HG03439 (cell line): ENCODE measurements around the gene WBP11.
"Not testable (repeated sequence)": the region's sequence is repeated elsewhere in the genome, so short reads cannot be mapped to it uniquely, and the experiment has no call there.

Experiments used
- ATAC-seq: cut with Tn5 transposase; IDR thresholded peaks from one replicate; pipeline ENCODE4 v1.9.1; 2021; ENCODE audit warnings: mild to moderate bottlenecking, moderate library complexity; ENCODE audit not compliant: unreplicated experiment

WBP11 gene

DNA sequence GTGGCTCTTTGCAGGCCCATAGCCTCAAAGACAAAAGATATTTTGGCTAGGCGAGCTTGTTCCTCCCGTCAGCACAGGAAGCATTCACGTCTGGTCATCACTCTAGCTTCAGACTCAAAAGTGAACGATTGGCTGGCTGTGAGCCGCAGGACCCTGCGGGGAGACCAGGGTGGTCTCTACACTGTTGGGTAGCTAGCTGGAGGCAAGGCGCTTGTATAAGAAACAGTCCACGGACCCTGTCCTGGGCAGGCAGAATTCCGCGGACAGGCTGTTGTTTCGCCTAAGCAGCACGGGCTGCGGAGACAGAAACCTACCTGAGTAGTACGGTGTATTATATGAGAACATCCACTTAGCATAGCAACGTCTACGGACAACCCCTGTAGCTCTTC is 29.6 kb downstream of the WBP11 start:
- ATAC-seq, result peak; percentile 20

DNA sequence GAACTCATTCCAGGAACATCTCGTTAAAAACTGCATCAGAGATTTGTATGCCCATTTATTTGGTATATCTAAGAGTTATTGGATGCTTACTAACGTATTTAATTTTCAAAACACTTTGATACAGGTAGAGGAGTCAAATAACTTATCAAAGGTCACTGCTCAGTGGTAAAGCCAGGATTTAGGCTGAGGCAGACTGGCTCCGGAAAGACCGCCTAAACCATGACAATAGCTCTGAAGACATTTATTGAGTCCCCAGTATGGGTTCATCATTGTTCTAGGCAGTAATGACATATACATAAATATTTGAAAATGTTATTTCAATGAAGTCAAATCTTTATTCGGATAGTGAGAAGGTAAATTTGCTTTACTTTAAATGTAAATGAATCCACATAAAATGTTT is 30.3 kb downstream of the WBP11 start:
- ATAC-seq, result no peak

DNA sequence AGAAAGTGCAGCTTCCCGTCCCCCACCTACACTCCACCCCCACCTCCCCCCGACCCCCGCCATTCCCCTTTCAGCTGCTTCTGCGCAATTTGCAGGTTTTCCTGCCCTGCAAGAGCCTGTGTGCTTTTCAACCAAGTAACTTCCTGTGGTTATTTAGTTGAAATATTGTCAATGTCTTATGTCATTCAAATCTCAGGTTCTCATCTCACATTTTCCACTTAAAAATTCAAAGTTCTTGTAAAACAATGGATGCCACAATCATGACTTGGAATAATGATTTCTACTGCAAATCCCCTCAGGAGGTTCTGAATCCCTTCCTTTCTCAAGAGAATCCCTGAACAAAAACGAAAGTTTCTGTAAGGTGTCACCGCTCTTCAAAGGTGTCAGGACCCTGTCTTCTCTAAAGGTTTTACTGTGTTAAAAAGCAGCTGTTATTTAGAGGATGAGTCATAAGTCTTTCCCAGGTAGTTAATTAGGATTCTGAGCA is 31.6 kb downstream of the WBP11 start:
- ATAC-seq, result no peak

DNA sequence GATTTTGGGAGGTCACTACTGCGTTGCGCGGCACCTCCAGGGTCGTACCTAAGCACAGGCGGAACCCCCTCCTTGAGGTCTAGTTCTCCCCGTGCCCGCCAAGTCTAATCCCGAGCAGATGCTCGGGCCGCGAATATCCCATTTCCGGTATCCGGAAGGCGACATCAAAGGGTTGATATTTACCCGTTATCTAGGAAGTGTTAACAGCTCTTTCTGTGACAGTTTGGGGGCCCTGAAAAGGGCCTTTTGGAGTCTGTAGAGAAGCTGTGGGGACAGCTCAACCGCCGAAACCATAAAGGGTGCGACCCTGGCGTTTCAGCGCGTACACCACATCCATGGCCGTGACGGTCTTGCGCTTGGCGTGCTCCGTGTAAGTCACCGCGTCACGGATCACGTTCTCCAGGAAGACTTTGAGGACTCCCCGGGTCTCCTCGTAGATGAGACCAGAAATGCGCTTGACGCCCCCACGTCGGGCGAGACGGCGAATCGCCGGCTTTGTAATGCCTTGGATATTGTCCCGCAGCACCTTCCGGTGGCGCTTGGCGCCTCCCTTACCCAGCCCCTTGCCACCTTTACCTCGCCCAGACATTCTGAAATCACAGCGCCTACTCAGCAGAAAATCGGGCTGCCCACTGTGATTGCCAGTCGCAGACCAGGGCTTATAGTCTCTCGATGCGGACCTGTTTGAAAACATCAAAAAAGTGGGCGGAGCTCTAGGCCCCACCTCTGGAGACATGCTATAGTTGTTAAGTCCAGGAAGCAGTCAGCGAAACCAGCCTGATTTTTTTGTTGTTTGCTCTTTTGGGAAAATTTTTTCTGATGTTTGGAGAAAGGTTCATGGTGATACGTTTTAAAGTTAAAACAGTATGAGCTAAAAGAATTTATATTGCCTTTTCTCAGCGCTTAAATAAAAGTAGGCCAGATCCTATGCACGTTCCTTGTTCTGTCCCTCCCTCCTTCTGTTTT is 32.5 kb downstream of the WBP11 start:
- ATAC-seq, result peak; percentile 30

DNA sequence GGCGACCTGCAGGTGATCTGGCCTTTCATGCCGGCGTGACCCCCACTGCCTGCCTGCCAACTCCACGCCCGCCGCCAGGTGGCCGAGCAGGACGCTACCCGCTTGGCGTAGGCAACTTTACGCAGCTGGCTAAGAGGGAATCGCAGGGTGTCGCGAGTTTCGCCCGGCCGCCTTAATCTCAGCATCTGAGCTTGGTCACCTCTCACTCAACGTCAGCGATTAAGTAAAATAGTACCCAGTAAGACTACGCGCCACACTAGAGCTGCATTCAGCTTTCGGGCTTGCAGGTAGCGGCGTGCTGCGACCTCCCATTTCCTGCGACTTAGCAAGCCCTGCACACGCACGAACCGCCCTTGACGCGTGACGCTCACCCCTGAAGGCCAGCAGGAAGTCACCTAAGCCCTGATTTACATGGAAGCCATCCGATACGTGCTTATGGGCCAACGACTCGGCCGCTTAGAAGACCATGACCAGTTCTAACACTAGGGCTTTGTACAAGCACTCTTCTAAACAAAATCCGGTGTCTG is 33.2 kb downstream of the WBP11 start:
- ATAC-seq, result peak; percentile 37

DNA sequence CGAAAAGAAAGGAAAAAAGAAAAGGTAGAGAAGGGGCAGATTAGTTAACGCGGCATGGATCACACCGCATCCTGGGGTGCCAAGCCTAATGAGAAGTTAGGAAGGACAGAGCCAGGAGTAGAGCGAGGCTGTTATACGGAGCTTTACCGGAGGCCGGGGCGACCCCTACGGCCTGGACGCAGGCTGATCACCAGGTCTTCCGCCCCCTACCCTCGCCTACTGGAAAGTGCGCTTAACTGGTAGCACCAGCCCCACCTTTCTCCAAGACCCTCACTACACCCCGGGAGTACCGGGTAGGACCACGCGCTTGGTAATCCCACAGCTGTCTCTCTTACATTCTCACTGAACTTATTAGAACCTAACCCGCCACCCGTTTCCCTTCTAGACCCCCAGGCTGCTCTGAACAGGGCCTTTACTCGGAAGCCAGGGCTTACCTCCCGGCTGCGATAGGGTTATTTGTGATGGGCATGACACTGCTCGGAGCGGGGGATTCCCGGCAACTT is 33.8 kb downstream of the WBP11 start:
- ATAC-seq, result peak; percentile 5

DNA sequence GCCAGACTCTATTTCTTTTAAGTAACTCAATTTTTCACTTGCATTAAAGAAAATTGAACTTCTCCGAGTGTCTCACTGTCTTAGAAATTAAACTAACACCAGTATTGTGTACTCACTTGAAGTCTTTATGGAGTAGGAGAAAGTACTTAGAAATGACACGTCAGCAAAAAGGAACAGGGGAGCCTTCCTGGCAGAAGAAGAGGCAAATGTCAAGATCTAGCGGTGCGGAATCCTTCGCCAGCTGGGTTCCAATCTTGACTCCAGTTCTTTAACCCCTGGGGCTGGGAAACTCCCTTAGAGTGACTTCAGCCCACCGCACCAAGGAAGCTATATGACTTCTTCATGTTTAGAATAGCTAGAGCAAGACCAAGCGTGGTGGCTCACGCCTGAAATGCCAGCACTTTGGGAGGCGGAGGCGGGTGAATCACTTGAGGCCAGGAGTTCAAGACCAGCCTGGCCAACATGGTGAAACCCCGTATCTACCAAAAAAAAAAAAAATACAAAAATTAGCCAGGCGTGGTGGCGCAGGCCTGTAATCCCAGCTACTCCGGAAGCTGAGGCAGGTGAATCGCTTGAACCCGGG is 34.4 kb downstream of the WBP11 start:
- no peak for ATAC-seq

DNA sequence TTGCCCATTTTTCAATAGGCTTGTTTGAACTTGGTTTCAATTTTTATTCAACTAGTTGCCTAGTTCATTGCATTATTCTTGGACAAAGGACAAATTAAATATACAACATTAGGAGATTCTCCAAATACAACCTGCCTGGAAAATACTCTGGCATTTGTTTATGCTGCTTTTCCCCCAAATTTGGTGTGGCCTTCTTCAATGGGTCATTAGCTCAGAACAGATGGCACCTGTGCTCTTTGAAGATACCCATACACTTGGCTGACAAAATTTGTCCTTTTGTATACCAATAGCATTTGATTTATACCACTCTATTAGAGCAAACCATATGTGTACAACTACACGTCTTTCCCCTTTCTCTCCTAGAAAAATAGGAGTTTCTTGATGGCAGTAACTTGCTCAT is 35.7 kb downstream of the WBP11 start:
- ATAC-seq, result no peak

DNA sequence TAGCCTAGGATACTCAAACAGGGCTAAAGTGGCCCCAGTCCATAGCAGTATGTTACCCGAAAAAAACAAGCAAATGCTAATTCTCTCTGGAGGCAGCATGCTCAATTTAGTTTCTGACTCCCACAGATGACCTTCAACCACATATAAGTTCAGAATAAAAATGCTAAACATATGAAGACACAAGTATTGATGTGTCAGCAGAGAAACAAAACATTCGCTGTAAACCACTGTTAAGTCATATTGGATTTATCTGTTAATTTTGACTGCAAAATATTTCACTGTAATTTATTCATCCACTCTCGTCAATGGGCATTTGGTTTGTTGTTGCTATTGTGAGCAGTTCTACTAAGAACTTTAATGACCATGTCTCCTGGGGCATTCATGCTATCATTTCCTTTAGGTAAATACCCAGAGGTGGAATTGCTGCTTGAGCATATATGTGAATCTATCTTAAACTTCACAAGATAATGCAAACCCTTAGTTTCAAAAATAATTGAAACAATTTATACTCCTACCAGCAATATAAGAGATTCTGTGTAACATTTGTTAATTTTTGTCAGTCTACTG is 36.5 kb downstream of the WBP11 start:
- ATAC-seq, result no peak

DNA sequence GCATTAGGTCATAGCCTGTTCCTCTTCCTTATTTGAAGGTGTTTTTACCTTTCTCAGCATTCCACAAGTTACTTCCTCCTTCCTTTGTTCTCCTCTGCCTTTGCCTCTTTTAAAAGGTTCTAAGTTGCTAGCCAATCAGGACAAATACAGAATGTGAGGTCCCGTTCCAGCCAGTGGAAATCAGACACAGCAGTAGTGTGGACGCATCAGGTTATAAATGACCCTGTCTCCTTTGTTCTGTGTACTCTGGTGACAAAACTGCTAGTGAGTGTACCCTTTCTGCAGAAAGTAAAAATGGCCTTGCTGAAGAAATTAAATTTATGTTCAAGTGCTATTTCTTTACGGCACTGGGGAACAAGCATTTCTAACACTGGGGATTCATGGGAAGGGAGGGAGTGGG is 37.3 kb downstream of the WBP11 start:
- not testable (repeated sequence) for ATAC-seq

DNA sequence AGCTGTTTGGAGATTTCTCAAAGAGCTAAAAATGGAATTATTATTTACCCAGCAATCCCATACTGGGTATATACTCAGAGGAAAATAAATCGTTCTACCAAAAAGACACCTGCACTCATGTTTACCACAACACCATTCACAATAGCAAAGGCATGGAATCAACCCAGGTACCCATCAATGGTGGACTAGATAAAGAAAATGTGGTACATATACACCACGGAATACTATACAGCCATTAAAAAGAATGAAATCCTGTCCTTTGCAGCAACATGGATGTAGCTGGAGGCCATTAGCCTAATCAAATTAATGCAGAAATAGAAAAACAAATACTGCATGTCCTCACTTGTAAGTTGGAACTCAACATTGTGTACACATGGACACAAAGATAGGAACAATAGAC is 37.9 kb downstream of the WBP11 start:
- no peak for ATAC-seq

DNA sequence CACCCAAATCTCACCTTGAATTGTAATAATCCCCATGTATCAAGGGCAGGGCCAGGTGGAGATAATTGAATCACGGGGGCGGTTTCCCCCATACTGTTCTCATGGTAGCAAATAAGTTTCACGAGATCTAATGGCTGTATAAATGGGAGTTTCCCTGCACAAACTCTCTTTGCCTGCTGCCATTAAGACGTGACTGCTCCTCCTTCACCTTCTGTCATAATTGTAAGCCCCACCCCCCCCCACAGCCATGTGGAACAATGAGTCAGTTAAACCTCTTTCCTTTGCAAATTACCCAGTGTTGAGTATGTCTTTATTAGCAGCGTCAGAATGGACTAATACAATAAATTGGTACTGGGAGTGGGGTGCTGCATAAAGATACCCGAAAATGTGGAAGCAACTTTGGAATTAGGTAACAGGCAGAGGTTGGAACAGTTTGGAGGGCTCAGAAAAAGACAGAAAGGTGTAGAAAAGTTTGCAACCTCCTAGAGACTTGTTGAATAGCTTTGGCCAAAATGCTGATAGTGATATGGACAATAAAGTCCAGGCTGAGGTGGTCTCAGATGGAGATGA is 43.5 kb downstream of the WBP11 start:
- ATAC-seq, result not testable (repeated sequence)

DNA sequence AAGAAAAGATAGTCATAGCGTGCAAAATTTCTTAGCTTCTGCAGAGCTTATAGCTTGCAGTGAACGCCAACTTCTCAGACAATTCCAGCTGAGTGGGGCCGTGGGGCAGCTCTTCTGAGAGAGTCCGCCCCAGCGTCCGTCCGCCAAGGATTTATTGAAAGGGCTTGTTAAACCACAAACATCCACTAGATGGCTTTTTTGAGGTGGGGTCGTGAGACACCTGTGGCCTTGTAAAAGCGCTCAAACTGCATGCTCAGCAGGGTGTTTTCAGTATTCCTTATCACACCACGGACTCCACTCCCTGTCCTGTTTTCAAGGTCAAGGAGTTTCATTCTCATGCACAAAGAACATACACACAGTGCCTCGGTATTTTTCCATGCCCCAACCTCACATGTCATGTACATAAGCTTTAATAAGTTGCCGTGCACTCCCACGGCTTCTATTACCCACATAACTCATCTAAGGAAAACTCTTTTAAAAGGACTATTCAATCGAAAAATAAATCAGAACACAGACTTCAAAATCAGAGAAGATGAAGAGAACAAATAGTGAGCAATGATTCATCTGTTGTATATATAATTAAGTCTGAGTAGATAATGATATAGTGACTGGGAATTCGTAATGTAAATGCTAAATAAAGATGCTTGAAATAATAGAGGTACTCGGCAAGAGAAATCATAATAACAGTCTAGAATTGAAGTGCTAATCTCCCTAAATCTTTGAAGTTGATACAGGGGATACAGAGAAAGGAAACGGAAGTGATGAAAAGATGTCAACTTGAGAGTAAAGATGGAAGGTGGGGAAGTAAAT is 46.7 kb downstream of the WBP11 start:
- no peak for ATAC-seq

DNA sequence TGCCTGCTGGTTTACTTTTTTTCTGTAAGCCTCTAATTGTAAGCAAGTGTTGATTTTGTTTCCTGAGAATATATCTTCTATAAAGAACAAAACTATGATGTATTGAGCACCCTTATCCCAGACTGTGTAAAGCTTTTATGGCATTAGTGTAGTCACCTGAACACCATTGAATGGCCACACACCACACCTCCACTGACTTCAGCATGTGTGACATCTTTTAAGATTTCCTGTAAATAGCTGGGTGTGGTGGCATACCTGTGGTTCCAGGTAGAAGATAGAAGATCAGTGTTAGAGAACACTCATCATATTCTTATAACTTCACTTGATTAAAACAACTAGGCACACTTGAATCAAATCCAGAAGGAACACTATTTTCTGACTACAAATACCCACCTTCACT is 51.3 kb downstream of the WBP11 start:
- ATAC-seq, result no peak

DNA sequence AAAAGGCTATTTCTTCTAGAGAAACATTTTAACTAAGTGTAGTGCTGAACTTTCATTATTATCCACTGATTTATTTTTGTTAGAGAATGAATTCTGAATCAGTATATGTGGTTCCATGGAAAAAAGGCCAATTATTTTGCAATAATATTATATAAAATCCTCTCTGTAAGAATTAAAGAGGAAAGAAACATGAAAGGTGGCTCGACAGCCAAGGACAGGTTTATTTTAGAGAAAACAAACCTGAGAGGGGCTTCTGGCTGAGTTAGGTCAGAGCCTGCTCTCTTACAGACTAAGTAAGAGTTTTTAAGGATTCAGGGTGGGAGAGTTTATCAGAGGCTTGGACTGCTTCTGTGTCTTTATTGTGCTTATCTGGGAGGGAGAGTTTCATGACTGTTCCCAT is 60.2 kb downstream of the WBP11 start:
- no peak for ATAC-seq

DNA sequence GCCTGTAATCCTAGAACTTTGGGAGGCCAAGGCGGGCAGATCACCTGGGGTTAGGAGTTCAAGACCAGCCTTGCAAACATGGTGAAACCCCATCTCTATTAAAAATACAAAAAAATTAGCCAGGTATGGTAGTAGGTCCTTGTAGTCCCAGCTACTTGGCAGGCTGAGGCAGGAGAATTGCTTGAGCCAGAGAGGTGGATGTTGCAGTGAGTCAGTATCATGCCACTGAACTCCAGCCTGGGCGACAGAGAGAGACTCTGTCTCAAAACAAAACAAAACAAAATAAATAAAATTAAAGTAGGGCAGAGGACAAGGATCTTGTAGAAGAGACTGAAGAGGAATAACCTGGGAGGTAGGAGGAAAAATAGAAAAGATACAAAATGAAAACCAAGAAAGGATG is 61.3 kb downstream of the WBP11 start:
- ATAC-seq, result no peak

DNA sequence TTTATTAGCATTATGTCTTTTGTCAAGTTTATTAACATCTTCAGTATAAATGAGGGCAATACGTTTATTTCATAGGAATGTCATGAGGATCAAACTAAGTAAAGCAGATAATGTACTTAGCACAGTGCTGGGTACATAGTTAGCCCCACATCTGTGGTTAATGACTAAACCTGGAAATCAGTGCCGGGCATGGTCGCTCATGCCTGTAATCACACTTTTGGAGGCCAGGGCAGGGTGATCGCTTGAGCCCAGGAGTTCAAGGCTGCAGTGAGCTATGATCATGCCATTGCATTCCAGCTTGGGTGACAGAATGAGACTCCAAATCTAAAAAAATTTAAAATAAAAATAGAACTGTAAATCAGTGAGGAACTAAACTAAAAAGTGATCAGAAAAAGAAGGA is 62.1 kb downstream of the WBP11 start:
- no peak for ATAC-seq

DNA sequence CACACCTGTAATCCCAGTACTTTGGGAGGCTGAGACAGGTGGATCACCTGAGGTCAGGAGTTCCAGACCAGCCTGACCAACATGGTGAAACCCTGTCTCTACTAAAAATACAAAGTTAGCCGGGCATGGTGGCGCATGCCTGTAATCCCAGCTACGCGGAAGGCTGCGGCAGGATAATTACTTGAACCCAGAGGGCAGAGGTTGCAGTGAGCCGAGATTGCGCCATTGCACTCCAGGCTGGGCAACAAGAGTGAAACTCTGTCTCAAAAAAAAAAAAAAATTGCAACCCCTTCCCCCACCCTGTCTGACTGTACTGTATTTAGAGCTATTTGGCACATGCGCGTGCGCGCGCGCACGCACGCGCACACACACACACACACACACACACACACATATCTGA is 66.8 kb downstream of the WBP11 start:
- ATAC-seq, result not testable (repeated sequence)
